GM21619 (cell line): ENCODE measurements around the gene CIBAR2.
"Not testable (repeated sequence)": the region's sequence is repeated elsewhere in the genome, so short reads cannot be mapped to it uniquely, and the experiment has no call there.

Source experiments
- ATAC-seq: cut with Tn5 transposase; IDR thresholded peaks from one replicate; pipeline ENCODE4 v1.9.1; 2021; ENCODE audit not compliant: unreplicated experiment

Gene CIBAR2

DNA sequence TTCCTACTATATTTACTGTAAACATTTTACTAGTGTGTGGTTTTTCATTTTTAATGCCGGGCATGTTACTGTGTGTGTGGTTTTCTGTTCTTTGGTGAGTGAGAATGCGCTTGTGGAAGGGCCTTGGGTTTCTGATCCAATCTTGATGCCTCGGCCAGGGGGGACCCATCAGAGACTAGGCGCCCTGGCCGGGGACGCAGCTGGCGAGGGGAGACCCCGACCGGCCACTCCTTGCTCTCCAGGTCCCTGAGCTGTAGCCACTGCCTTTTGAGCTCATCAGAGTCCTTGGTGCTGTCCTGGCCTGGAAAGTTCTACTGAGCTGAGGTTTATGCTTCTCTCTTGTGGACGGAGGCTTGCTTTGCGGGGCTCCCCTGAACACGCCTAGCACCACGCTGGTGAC is 47.2 kb downstream of the CIBAR2 start:
- ATAC-seq = no peak

DNA sequence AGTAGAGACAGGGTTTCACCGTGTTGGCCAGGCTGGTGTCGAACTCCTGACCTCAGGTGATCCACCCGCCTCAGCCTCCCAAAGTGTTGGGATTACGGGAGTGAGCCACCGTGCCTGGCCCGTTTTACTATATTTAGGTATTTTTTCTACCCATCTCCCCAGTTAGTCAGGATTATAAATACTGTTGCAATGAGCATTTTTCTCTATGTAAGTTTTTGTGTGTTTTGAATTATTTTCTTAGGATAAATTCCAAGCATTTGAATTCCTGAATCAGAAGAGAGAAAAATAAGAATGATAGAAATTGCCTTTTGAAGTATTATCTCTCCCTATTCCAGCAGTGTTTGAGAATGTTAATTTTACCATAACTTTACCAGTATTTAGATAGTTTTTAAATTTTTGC is 48.1 kb downstream of the CIBAR2 start:
- ATAC-seq = no peak

DNA sequence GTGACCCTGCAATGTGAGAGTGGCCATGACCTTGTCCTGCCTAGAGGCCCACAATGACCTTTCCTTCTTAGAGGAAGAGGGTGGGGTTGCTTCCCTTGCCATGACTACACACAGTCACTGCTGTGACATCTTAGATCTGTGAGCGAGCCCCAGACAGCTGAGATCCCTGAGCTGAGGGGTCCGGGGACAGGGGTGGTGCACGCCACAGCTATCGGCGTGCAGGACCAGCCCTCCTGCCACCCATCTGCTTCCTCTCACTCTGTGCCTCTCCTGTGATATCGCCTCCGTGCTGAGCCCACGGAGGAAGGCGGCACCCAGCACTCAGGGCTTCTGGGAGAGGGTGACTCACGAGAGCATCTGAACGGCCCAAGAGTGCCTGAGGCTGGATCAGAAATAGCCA is 49.4 kb downstream of the CIBAR2 start:
- ATAC-seq = no peak

DNA sequence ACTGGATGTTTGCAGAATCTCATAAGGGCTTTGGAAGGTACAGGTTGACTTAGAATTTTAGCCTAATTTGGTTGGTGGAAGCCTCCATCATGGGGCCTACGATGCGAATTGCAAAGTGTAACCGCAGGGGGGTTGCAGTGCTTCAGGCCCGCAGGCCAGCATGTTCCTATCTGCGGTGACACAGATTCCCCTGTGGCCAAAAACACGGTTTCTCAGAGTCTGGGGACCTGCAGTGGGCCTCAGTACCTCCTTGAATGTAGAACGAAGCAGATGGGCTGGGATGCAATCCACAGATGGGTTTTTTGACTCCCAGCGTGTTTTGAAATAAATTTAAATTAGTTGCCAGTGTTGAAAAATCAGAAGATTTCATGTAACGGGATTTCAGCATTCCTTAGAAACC is 49.9 kb downstream of the CIBAR2 start:
- ATAC-seq = no peak

DNA sequence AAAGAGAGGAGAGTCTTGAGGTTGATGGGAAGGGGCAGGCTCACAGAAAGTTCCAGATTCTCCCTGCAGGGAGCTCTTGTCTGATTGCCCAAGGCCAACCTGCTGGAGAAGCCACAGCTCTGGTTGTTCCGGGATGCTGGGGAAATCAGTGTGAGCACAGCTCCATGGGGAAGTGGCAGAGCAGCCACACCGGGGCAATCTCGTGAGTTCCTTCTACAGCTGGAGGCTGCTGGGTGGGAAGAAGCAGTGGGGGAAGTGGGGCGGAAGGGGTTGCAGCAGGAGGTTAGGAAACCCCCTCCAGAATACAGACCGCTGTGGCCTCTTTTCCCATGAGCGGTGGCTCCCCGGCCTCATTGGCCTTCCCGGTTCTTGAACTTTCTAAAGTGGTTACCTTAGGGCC is 50.7 kb downstream of the CIBAR2 start:
- ATAC-seq = no peak

DNA sequence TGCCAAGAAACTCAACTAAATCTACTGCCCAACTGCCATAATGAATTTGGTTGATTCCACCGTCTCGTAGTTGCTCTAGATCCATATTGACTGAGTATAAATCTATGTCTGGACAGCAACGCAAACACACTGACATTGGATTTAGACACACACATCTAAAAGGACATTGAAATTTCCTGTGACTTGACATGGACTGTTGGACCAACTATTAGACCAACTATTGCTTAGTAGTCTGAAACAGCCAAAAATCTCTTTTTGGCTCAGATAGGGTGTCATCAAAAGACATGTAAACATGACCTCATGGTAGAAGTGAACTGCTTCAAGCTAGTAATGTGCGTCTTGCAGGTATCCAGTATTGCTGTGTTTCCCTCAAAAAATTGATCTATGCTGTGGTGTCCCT is 53.4 kb downstream of the CIBAR2 start:
- ATAC-seq = no peak

DNA sequence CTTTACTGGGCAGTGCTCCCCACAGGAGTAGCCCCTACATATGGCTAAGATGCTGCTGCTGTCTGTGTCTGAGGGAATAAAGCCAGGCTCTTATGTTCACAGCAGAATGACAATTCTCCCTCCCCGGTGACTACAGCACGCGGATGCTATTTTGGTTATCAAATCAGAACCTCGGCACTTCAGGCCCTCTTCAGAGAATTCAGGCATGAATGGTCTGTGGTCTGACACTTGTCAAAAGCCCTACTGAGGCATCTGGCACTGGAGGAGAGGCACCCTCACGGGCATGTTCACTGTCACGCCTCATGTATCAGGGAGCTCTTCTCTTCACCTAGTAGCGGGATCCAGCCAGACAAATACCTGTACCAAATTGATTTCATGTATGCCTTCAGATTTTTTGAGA is 54.3 kb downstream of the CIBAR2 start:
- no peak for ATAC-seq

DNA sequence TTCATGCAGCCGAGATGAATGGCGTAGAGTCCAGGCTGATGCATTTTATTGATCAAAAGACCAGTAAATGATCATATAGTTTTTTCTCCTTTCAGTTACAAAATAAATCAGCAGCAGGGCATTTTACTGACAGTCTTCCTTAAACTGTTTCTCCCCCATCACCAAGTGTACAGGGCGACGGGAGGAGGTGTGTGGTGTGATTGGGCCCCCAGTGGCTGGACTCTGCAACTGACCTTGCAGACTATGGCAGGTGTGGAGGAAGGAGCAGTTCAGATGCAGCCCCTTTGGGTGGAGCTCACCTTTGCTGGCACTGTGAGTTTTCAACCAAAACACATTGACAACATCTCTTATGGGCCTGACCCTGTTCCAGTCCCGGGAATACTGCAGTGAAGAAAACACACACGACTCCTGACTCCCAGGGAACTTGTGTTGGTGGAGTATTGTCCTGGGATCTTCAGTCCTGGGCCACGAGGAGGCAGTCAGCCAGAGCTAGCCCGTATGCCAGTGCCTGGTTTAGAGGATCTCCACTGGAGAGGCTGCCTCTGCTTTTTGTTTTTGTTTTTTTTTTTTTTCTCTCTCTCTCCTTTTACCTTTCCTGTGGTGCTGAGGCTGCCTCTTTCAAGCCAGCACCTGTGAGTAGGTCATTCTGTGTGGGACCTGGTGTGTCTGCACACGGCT is 54.9 kb downstream of the CIBAR2 start:
- ATAC-seq = no peak

DNA sequence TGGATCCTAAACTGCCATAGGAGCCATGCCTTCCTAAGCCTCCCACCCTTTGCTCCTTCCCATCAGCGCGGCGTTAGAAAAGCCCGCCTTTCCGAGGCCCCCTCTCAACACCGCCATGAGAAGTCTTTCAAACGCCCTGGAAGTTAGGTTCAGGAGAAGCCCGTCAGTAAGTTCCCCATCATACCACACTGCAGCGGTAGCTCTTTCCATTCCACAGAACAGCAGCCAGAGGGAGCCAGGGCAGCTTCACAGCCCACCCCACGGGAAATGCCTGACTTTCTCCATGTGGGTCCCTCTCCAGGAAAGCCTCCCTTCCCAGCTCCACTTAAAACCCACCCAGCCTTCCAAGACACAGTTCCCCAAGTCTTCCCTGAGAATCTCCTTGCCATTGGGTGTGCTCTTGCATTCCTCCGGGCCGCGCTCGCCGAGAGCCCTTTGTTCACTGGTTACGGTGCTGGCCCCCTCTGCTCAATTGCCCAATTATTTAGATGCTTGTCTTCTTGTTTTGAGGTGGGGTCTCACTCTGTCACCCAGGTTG is 56.0 kb downstream of the CIBAR2 start:
- ATAC-seq = no peak

DNA sequence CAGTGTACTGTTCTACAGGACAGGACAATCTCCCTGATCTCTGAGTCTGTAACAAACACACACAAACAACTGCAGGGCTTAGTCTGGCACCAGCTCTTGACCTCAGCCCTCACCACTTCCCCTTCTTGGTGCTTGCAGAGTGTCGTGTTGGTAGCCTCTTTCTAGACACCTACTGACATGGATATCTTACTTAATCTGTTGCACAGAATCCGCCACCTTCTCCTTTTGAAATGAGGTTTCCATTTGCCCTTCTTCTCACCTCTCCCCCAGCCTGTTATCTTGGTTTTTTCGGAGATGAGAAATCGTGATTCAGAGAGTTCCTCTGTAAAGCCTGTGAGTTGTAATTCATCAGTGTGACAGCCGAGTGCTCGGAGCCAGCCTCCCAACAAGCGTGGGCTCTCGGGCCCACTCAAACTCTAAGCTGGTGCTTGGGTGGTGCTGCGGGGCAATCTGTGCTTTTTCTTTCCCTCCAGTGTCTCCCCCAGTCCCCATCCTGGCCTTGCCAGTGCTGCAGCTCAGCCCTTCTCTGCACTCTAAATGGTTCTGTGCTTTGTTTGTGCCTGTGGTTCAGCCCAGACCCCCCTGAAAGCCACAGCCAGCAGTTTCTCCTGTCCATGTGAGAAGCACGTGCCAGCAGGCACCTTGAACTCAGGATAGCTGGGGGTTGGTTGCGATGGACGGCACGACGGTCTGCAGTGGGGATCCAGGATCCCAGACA is 56.6 kb downstream of the CIBAR2 start:
- ATAC-seq = peak; percentile 86

DNA sequence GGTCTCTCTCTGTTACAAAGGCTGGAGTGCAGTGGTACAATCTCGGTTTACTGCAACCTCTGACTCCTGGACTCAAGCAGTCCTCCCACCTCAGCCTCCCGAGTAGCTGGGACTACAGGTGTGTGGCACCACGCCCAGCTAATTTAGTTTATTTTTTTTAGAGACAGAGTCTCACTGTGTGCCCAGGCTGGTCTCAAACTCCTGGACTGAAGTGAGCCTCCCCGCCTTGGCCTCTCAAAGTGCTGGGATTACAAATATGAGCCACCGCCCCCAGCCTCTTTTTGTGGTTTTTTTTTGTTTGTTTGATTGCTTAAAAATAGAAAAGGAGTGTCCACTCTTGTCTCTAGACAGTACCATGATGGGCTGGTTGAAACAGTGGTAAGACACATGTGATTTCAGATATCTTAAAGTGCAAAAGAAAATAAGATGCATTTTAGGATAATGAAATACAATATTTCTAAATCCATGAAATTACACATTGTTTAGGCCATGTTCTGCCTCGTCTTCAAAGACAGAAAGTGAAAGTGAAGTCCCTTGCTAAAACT is 57.3 kb downstream of the CIBAR2 start:
- ATAC-seq = no peak

DNA sequence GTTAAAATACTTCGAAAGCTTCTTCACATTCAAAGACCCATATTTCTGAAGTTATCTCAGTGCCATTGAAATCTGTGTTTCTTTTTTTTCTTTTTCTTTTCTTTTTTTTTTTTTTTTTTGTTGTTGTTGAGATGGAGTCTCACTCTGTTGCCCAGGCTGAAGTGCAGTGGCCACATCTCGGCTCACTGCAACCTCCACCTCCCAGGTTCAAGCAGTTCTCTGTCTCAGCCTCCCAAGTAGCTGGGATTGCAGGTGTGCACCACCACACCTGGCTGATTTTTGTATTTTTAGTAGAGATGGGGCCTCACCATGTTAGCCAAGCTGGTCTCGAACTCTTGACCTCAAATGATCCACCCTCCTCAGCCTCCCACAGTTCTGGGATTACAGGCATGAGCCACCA is 58.0 kb downstream of the CIBAR2 start:
- ATAC-seq = not testable (repeated sequence)

DNA sequence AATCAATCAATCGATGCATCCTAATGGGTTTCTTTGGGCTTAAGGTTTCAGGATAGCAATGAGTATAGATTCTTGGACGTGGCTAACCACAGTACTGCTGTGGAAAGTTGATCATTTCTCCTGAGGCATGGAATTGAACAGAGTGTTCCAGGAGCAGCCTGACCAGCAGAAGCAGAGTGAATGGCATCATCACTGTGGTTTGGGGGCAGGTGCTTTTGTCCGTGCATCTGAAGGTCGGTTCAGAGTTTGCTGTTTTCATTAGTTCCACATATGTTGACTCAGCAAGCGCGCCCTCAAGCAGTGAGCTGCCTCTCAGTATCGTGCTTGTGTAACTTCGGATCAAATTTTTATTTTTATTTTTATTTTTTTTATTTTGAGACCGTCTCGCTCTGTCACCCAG is 59.7 kb downstream of the CIBAR2 start:
- ATAC-seq = no peak

DNA sequence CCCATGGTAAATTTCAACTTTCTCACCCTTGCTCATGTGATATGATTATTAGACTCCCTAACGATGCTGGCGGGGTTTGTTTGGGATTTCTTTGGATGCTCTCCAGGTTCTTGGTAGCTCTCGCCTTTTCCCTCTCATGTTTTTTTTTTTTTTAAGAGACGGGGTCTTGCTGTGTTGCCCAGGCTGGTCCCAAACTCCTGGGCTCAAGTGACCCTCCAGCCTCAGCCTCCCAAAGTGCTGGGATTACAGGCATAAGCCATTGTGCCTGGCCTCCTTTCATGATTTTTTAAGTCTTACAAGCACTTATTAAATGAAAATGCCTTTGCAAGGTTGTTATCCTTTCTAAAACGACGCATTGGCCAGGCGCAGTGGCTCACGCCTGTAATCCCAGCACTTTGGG is 60.6 kb downstream of the CIBAR2 start:
- ATAC-seq = no peak

DNA sequence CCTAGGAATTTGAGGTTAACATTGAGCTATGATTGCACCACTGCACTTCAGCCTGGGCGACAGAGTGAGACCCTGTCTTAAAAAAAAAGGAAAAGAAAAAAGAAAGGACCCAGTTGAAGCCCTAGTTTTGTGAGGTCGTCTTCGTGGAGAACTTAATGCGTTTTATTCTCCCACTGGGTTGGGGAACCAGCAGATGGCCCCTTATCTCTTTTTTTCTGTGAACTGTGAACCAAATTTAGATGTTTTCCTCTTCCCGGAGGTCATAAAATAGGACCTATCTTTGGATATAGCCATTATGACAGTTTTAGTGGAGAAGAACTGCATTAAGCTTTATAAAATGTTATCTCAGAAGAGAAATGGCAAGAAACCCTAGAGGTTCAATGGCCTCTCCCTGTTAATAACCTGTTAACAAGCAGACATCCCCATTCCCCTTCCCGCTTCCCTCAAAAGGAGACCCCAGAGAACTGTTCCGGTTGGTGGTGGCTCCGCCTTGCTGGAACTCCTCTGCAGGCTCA is 61.1 kb downstream of the CIBAR2 start:
- no peak for ATAC-seq

DNA sequence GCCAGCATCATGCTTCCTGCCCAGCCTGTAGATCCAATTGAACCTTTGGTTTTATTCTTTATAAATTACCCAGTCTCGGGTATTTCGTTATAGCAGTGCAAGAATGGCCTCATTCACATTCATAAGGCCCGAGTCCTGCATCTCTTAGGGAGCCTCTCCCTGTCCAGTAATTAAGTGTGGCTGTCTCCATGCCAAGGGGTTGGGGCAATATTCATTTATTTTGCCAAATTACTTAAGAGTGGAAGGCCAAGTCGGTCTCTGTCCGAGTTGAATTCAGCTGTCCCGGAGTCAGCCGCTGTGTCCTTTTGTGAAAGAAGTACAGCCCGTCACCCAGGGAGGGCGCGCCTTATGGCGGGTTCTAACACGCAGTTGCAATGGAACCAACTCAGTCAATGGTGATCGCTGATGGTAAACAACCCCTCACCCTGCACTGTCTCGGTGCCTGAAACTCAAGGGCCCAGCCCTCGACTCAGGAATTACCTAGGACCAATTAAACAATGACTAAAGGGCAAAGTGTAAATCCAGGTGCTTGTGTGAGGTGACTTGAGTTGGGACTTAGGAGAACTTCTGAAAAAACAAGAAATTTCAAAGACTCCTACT is 62.5 kb downstream of the CIBAR2 start:
- no peak for ATAC-seq

DNA sequence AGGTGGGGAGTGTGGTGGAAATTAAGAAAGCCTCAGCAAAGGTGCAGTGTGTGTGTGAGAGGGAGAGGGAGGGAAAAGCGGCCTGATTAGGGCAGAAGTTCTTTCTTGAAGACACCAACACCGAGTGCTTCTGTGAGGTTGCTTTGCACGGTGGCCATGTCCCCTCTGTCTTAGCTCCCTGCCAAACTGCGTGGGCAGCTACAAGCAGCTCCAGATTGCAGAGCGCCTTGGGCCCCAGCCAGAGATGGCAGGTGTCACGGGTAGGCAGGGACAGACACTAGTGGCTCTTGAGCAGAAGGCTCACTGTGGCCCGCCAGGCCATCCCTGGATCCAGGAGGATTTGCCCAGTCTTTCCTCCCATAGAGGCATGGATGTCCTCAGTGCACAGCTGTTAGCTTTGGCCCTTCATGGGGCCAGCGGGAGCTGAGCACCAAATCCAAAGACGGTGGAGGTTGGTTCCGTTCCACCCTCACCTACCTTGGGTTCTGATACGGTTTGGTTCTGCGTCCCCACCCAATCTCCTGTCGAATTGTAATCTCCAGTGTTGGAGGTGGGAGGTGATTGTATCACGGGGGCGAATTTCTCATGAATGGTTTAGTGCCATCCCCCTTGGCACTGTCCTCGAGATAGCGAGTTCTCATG is 63.2 kb downstream of the CIBAR2 start:
- no peak for ATAC-seq
